Upper lobe of left lung (tissue), 6 donors: Measurements from ENCODE around the gene ARFGAP1. TPM values are rescaled to one million over a fixed set of nuclear protein-coding genes. Genes with fewer than 3 reads are reported as not detected.

Experiments
- ATAC-seq, 2 donors: fragments of 200-7000 bp; cut with Tn5 transposase; one replicate each; pipeline ENCODE4 v1.9.1; 2022; ENCODE audit warnings: mild to moderate bottlenecking in 2 of 2, moderate library complexity in 2 of 2; ENCODE audit not compliant: low FRiP score in 2 of 2
- DNase-seq, 2 donors: peaks; one replicate each; pipeline ENCODE4 v3.0.0-alpha.2; 2019 to 2020
- H3K27ac ChIP-seq, 4 donors: fragments of 200-600 bp; sonication (generic); one replicate each; pipeline ENCODE4 v1.5.1; 2016 to 2019
- H3K27me3 ChIP-seq, 4 donors: fragments of 200-600 bp; sonication (generic); one replicate each; pipeline ENCODE4 v1.5.1; 2017 to 2019
- H3K36me3 ChIP-seq, 4 donors: fragments of 200-600 bp; sonication (generic); one replicate each; pipeline ENCODE4 v1.5.1; 2016 to 2019
- H3K4me1 ChIP-seq, 4 donors: fragments of 200-600 bp; sonication (generic); one replicate each; pipeline ENCODE4 v1.5.1; 2018 to 2019
- H3K4me3 ChIP-seq, 4 donors: fragments of 200-600 bp; sonication (generic); one replicate each; pipeline ENCODE4 v1.5.1; 2017 to 2019; ENCODE audit warnings: mild to moderate bottlenecking in 2 of 4, moderate library complexity in 1 of 4
- H3K9me3 ChIP-seq, 4 donors: fragments of 200-600 bp; sonication (generic); one replicate each; pipeline ENCODE4 v1.5.1; 2018 to 2019
- CTCF ChIP-seq, 6 experiments: fragments of 450-650 bp in 4 of 6; fragments of 200-600 bp in 2 of 6; sonication (generic) in 2 of 6; IDR thresholded peaks; one replicate each; pipeline ENCODE4 v1.5.1; 2016 to 2019; ENCODE audit warnings: antibody characterized with exemption in 6 of 6
- EP300 ChIP-seq, 4 donors: sonication (generic); formaldehyde crosslinking; IDR thresholded peaks; one replicate each; pipeline ENCODE4 v1.5.1; 2017; ENCODE audit warnings: antibody characterized with exemption in 4 of 4, control low read depth in 2 of 4
- POLR2A ChIP-seq, 4 donors: fragments of 450-650 bp; IDR thresholded peaks; one replicate each; pipeline ENCODE4 v1.5.1; 2016 to 2017; ENCODE audit warnings: antibody characterized with exemption in 4 of 4, mild to moderate bottlenecking in 2 of 4
- POLR2AphosphoS5 ChIP-seq, 2 donors: sonication (generic); formaldehyde crosslinking; IDR thresholded peaks; one replicate each; pipeline ENCODE4 v1.5.1; 2017; ENCODE audit warnings: antibody characterized with exemption in 2 of 2
- WGBS, 2 donors: methylation state at CpG; one replicate each; pipeline ENCODE4 v1.1.5; 2017 to 2018; 5-methylcytosine and 5-hydroxymethylcytosine counted together
- total RNA-seq, 6 donors: library from RNA; depleted of rRNA in 4 of 6; stranded (reverse); fragments of >200 nt in 4 of 6; gene quantifications; one replicate each; pipeline versions ENCODE4 v1.1.0 to v1.2.1, GENCODE V29; 2016 to 2021
- donor health status: DM: no; HTN: no; CAD: no; lungs with moderate emphysema.
- donor health status: DM: no; HTN: yes; CAD: no; lungs with severe emphysema.

ARFGAP1 gene
- total RNA-seq, 6 donors from 2014 or later, result 39.8 to 169 (median 84.7) TPM

DNA sequence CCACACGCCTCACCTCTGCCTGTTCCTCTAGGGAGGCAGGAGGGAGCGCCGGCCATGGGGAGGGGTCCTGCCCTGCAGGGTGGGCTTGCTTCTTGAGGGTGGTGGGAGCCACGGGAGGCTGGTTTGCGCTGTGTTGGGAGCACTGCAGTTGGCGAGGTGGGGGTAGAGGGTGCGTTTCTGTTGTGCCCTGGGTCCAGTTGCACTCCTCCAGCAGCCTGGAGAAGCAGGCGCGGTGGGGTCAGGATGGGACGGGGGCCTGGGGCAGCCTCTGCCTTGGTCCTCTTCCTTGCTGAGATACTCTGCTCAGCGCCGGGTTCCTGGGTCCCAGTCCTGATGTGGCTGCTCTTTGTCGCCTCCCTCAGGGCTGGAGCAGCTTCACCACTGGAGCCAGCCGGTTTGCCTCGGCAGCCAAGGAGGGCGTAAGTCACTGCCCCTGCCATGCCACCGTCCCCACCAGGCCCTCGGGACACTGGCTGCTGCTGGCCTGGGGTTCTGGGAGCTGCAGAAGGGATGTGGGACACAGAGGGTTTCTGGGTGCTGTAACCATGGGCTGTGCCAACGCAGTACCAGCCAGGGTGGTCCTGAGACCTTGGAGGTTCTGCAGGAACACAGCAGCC lies 8.4 kb downstream of the ARFGAP1 start:
- H3K9me3 ChIP-seq, result no peaks in the 10 kb centered on the region
- no peak overlapping the region for H3K4me3 ChIP-seq
- H3K36me3 ChIP-seq, result peaks cover 9 to 100% (median 87%) of the 10 kb centered on the region in 4 donors
- peak in 1 of 2 donors; percentile 51 for DNase-seq
- H3K27ac ChIP-seq, result no peak overlapping the region
- no peaks in the 10 kb centered on the region for H3K4me1 ChIP-seq
- TF ChIP-seq POLR2AphosphoS5 (IDR thresholded peaks at IDR 0.05) (no peak), CTCF (IDR thresholded peaks at IDR 0.05) (no peak), EP300 (IDR thresholded peaks at IDR 0.05) (no peak), POLR2A (IDR thresholded peaks at IDR 0.05) (no peak)
- ATAC-seq, result no peak
- 89% methylated on average over 13 to 19 of the region's 19 CpGs for WGBS, 2 donors
- no peaks in the 10 kb centered on the region for H3K27me3 ChIP-seq

DNA sequence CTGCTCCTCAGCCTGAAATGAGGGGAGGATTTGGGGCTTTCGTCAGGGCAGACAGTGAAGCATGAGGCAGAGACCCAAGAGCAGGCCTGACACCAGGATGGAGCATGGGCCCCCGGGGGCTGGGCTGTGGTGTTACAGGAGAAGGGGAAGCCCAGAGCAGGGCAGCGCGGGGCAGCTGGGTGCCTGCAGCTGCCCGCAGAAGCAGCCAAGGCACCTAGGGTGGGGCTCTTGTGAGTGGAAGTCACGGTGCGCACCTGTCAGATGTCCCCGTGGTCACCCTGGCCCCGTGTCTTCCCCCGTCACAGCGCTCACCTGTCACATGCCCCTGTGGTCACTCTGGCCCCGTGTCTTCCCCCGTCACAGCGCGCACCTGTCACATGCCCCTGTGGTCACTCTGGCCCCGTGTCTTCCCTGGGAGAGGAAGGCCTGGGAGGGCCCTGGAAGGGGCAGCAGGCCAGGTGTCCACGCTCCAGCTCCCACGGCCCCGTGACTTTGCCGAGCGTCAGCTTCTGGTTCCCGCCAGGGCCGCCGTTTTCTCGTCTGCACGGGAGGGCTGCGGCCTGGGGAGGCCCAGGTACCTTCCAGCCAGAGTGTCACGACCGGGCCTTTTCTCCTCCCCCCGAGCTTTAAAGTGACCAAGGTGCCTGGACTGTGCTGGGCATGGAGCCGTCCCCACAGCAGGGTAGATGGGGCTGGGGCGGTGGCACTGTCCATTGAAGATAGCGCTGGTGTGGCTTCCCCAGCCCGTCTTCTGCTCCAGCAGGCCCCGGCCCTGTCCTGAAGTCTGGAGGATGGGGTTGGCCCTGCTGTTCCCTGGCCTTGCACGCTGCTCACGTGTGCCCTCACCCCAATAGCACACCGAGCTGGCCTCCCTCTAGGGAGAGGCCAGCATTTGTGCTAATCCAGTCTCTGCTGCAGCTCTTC lies 9.4 kb downstream of the ARFGAP1 start:
- Histone ChIP-seq H3K27ac (no peak overlapping the region), H3K4me1 (no peaks in the 10 kb centered on the region), H3K4me3 (no peak overlapping the region), H3K36me3 (peaks cover 9 to 100% (median 90%) of the 10 kb centered on the region in 4 donors), H3K9me3 (no peaks in the 10 kb centered on the region), H3K27me3 (no peaks in the 10 kb centered on the region)
- peak in 1 of 2 donors; percentile 82 for DNase-seq
- 93% methylated on average over 36 to 38 of the region's 38 CpGs for WGBS, 2 donors
- no peak for ATAC-seq
- TF ChIP-seq EP300 (IDR thresholded peaks at IDR 0.05), result no peak
- no peak for TF ChIP-seq CTCF (IDR thresholded peaks at IDR 0.05)

GRCh38 chr20:63282946-63283345 lies 10.3 kb downstream of the ARFGAP1 start:
- ATAC-seq, result no peak
- TF ChIP-seq POLR2A (IDR thresholded peaks at IDR 0.05) (no peak), POLR2AphosphoS5 (IDR thresholded peaks at IDR 0.05) (no peak), EP300 (IDR thresholded peaks at IDR 0.05) (no peak), CTCF (IDR thresholded peaks at IDR 0.05) (no peak)
- H3K9me3 ChIP-seq, result no peaks in the 10 kb centered on the region
- H3K36me3 ChIP-seq, result peaks cover 9 to 100% (median 89%) of the 10 kb centered on the region in 4 donors
- H3K27ac ChIP-seq, result no peak overlapping the region
- peak in 1 of 2 donors; percentile 81 for DNase-seq
- WGBS, 2 donors, result 94 to 95% methylated on average over 13 to 17 of the region's 17 CpGs
- no peaks in the 10 kb centered on the region for H3K27me3 ChIP-seq
- no peaks in the 10 kb centered on the region for H3K4me1 ChIP-seq
- no peak overlapping the region for H3K4me3 ChIP-seq

GRCh38 chr20:63283397-63284082 lies 10.9 kb downstream of the ARFGAP1 start:
- TF ChIP-seq POLR2AphosphoS5 (IDR thresholded peaks at IDR 0.05), result no peak
- 95 to 97% methylated on average over 26 to 33 of the region's 33 CpGs for WGBS, 2 donors
- no peaks in the 10 kb centered on the region for H3K9me3 ChIP-seq
- DNase-seq, result peak in 1 of 2 donors; percentile 64
- H3K27me3 ChIP-seq, result no peaks in the 10 kb centered on the region
- H3K36me3 ChIP-seq, result peaks cover 10 to 100% (median 88%) of the 10 kb centered on the region in 4 donors
- H3K4me1 ChIP-seq, result no peaks in the 10 kb centered on the region
- no peak overlapping the region for H3K27ac ChIP-seq
- no peak overlapping the region for H3K4me3 ChIP-seq
- ATAC-seq, result no peak

DNA sequence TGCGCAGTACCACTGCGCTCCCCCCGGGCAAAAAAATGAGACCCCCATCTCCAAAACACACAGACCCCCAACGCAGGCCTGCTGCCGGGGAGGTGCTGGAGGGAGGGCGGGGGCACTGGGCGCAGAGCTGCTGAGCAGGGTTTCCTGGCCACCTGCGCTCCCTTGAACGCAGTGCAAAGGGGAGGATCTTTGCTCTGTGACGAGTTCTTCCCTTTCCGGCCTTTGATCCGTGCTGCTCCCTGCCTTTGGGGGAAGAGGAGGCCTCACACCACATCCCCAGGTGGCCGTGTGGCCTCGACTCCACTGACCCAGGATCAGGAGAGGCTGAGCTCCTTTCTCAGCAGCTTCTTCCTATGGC lies 11.4 kb downstream of the ARFGAP1 start:
- no peaks in the 10 kb centered on the region for H3K4me1 ChIP-seq
- DNase-seq (peak in 1 of 2 donors; percentile 69), ATAC-seq (no peak)
- peaks cover 7 to 100% (median 87%) of the 10 kb centered on the region in 4 donors for H3K36me3 ChIP-seq
- TF ChIP-seq EP300 (IDR thresholded peaks at IDR 0.05), result no peak
- TF ChIP-seq POLR2A (IDR thresholded peaks at IDR 0.05), result no peak
- no peak for TF ChIP-seq CTCF (IDR thresholded peaks at IDR 0.05)
- no peak for TF ChIP-seq POLR2AphosphoS5 (IDR thresholded peaks at IDR 0.05)
- H3K4me3 ChIP-seq, result peak overlapping the region in 1 of 4 donors; percentile 4
- H3K27me3 ChIP-seq, result no peaks in the 10 kb centered on the region
- H3K27ac ChIP-seq, result no peak overlapping the region
- 58 to 86% methylated on average over 6 to 14 of the region's 14 CpGs for WGBS, 2 donors
- no peaks in the 10 kb centered on the region for H3K9me3 ChIP-seq
